Measurements from ENCODE around the gene GUCA1C.

GUCA1C gene, protein sequence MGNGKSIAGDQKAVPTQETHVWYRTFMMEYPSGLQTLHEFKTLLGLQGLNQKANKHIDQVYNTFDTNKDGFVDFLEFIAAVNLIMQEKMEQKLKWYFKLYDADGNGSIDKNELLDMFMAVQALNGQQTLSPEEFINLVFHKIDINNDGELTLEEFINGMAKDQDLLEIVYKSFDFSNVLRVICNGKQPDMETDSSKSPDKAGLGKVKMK

DNA sequence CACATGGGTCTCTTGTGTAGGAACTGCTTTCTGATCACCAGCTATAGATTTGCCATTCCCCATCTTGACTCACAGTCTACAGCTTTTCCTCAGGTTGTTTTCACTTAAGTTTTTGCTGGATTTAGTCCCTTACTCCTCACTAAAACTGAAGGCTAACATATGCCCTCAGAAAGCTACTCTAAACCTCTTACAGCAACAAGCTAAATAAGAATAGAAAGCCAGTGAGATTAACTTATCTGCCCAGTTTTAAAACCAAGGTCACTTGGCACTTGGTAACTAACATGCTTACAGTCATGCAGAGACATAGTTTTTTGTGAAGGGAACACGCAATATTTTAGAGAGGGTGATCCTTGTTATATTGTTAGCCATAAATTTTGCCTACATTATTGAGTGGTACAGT lies at the start of gene GUCA1C:
TSS of gene GUCA1C (minus strand) at position 180 of the 400 bp plus-strand sequence. CDS start at position 63, 117 bp downstream.
- no peak for DNase-seq (ENCODE audit: low read depth in 2 of 2, low spot score in 1 of 2)

DNA sequence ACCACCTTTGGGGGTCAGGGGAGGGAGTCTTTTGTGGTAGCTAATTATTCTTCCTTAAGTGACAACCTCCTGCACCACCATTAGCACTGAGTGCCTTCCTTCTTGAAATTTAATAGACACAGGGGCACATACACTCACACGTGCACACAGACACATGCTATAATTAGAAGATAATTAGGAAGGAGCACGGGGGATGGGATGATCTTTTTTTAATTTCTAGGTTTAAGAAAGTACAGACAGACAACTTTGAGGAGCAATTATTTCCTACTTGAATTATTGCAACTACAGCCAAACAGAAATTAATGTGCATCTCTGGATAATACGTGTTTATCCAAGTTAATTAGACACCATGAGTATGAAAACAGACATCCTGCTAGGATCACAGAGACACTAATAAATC lies 44.8 kb upstream of the GUCA1C start:
- DNase-seq (ENCODE audit: low read depth in 2 of 2, low spot score in 1 of 2): no peak

DNA sequence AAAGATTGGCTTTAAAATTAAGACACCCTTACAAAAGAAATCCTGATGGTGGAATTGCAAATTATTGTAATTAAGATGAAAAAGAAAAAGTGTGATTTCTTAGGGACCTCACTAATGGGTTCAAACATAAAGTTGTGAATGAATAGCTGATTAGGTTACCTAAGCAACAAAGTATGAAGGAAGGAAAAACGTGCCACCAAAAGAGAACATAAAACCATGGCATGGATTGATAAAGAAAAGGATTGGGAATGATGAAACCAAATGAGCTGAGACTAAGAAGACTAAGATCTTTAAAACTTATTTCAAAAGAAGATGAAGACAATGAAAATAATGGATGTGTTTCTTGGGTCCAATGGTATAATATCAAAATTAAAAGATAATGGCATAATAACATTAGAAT lies 32.2 kb upstream of the GUCA1C start:
- no peak for DNase-seq (ENCODE audit: low read depth in 2 of 2, low spot score in 1 of 2)

DNA sequence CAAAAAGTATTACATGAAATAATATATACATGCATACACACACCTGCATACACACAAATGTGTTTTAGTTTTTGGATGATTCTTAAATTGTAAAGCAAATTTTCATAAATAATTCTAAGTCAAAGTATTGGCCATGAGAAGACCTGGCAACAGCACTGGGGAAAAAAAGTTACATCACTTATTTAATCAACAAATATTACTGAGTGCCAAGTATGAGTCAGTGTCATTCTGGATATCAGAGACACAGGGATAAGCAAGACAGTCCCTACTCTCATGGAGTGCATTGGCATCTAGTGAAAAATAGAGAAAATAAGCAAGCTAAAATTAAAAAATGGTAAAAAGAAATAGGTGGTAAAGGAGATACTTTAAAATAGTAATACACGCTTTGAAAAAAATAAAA lies 29.4 kb upstream of the GUCA1C start:
- DNase-seq (ENCODE audit: low read depth in 2 of 2, low spot score in 1 of 2): no peak

DNA sequence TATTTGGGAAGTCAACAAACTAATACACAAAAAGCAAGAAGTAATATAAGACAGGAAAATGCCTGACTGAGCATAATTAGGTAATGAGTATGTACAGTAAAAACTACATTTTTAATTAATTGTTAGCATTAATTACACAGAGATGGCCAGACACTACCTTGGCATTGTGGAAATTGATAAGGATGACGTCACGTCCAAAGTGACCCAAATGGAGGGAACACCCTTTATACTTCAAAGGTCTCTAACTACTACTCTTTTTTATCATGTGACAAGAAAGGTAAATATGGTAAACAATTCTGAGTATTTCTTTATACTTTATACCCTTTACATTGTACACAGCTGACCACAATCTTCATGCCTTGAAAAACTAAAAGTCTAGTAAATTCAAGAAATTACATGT lies 22.4 kb upstream of the GUCA1C start:
- DNase-seq (ENCODE audit: low read depth in 2 of 2, low spot score in 1 of 2): no peak

DNA sequence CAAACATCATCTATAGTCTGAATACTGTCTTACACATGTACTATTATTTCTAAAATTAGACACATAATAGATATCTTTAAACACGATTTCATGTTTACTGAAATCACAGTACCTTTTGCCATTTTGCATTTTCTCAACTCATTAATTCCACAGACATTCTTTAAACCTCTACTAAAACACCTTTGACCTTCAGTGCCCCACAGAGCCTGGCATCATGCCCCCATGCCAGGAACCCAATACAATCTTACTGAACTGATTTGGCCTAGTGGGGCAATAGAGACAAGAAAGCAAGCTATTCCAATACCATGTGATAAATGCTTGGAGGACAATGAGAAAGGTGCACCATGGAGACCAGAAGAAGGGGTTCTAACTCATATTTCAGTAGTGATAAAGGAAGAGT lies 19.3 kb upstream of the GUCA1C start:
- no peak for DNase-seq (ENCODE audit: low read depth in 2 of 2, low spot score in 1 of 2)

DNA sequence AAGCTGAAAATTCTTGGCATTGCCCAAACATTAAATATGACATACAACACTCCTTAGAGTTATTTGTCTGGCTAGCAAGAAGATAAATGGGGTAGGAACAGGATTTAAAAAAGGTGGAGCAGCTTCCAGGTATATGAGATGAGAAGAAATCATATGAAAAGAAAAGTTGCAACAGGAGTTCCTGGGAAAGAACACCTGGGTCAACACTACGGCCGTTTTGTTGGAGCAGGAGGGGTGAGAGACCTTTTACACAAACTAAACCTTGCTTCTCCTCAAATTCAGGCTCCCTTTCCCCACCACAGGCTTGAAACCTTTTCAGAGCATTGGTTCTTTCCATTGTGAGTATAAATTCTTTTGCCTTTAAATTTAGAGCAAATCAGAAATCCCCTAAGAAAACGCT lies 18.8 kb upstream of the GUCA1C start:
- DNase-seq (ENCODE audit: low read depth in 2 of 2, low spot score in 1 of 2): no peak

DNA sequence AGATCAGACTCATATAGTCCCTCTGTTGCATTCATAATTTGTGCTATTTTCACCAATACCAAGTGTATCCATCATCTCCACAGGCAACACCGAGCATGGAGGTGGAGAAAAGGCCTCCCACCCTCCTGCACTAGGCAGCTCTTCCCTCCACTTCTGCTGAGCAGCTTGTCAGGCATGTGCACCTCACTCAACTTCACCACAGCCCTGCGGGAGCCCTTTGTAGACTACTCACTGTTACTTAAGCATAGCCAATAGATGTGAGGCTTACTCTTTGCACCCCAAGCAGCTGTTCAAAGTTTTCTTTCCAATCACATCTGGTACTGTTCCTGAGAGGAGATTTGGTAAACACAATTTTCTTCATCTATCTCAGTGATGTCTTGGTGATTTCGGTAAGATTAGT lies 16.9 kb upstream of the GUCA1C start:
- DNase-seq (ENCODE audit: low read depth in 2 of 2, low spot score in 1 of 2): no peak

DNA sequence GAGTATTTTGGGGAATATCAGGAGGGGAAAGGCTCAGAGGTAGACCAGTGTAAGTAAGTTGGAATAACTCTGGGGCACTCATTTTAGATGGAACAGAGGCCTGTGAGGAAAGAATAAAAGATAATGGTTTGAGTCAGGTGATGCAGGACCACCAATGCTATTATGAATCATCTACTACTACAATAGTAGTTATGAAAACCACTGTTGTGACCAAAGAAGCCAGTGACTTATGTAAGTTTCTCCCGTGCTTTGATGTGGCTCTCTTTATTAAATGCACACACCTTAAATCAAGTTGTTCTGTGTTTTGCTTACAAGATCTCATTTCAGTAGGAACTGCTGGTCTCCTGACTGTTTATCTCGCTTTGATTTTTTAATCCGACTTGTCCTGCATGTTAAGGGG lies 13.1 kb upstream of the GUCA1C start:
- no peak for DNase-seq (ENCODE audit: low read depth in 2 of 2, low spot score in 1 of 2)

DNA sequence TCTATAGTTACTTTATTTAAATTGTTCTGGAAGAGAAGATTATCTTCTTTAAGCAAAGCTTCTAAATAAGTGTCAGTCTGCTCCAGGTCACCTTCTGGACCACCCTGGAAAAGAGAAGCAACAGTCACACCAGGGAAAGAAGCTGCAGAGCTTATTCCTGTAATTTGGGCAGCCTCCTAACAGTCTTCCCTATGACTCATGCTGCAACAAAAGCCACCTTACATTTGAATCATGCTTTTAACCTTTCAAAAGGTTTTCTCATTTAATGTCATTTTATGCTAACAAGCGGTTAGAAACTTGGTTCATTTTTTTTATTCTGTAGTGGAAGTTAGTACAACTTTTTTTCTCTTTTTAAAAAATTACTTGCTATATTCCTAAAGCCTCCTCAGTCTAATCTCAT lies 5.3 kb upstream of the GUCA1C start:
- no peak for DNase-seq (ENCODE audit: low read depth in 2 of 2, low spot score in 1 of 2)

DNA sequence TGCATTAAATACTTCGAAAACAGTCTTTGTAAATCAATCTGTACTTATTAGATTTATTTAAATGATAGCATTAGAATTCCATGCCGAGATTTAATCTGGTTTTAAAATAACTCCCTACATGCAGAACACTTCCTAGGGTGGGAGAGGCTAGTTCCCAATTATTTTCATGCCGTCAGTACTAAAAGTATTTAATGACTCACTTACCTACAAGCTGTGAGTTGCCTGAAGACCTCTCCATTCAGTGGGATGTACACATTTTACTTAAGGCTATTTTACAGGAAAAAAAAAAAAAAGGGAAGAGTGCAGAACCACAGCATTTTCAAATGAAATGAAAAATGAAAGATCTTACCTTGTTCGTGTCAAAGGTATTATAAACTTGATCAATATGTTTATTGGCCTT lies 469 bp downstream of the GUCA1C start:
- DNase-seq (ENCODE audit: low read depth in 2 of 2, low spot score in 1 of 2): no peak

DNA sequence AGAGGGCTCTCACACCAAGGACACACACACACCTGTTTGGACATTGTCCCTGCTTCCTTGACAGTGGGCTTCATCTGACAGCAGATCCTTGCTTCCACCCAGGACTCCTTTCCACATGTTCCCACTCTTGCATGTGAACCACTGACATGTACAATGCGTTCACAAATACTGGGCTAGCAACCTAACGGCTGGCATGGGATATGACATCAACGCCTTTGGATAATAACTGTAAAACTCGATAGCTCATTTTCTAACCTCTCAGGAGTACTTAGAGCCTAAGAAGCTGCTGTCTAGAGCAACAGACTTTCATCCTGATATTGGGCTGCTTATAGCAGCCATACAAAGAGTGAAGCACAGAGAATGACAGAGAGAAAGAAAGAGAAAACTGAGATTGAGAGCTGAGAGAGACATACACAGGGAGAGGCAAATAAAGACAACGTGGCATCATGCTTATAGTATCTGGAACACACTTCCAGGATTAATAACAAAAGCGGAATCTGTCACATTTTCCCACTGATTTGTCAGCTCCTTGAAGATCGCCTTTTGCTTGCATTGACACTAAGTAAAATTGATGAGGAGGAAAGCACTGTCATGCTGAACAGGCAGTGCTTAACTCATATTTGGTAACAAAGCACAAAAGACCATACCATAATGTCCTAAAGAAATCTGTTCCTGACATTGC lies 1.7 kb downstream of the GUCA1C start:
- no peak for DNase-seq (ENCODE audit: low read depth in 2 of 2, low spot score in 1 of 2)

DNA sequence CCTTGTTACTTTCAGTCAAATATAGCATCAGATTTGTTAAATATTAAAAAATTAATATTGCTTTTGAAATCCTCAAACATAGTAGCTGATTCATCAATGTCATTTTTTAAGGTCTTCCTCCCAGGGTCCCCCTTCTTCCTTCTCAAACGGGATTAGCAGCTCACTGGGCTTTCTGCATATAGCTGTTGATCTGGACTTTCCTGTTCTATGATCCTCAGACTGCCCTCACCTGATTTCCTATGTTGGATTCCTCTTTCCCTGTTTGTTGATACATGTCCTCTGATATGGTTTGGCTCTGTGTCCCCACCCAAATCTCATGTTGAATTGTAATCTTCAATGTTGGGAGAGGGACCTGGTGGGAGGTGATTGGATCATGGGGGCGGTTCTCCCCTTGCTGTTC lies 5.8 kb downstream of the GUCA1C start:
- DNase-seq (ENCODE audit: low read depth in 2 of 2, low spot score in 1 of 2): no peak

DNA sequence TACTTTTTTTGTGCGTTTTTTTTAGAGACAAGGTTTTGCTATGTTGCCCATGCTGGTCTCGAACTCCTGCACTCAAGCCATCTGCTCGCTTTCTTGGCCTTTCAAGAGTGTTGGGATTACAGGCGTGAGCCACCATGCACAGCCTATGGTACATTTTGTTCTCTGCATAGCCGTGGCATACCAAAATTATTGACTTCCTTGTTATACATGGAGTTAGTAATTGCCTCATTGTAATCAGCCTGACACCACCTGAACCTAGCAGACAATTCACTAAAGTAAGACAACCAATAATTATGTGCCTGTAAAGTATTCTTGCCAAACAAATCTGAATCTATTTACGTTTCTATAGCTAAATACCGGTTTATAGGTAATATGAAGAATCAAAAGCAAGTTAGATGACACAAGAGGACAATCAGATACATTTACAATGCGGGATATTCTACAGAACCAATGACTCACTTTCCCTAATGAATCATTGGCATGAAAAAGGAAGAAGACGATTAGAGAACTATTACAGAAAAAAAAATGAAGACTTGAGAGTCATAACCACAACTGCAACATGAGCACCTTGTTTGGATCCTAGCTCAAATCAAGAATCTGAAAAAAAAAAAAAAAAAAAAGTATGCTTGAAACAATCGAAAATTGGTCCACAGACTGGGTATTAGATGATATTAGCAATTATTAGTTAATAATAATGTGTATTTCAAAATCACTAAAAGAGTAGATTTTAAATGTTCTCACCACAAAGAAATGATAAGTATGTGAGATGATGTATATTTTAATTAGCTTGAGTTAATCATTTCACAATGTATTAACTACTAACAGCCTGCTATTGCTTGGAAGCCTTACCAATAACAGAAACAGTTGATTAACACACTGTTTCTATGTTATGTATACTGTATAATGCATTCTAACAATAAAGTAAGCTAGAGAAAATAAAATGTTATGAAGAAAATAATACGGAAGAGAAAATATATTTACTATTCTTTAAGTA lies 7.1 kb downstream of the GUCA1C start:
- DNase-seq (ENCODE audit: low read depth in 2 of 2, low spot score in 1 of 2): no peak

DNA sequence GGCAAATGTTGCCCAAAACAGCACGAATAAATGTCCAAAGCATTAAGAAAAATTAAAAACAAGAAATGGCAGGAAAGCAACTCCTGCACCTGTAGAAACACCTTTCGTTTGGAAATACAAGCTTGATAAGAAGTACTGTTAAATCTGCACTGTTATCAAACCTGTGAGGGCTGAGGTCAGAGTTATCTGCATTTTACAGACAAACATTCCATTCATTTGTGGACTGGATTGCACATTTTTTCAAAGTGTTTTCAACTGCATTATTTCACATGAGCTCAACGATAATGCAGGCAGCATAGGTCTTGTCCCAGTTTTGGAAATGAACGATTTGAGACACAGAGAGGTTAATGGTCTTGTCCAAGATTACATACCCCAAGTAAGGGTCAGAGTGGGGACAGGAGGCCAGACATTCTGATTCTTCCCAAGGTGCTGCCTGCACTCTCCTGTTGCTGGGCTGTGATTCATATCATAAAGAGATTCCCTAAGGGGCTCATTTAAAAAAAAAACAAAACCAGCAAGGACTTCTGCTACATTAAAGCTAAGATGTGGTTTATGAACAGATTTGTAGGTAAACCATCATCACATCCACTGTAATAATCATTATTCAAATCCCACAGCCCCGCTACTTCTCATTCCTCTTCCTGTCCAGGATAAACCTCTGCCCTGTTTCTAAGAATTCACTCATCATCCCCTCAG lies 13.0 kb downstream of the GUCA1C start:
- DNase-seq (ENCODE audit: low read depth in 2 of 2, low spot score in 1 of 2): no peak

DNA sequence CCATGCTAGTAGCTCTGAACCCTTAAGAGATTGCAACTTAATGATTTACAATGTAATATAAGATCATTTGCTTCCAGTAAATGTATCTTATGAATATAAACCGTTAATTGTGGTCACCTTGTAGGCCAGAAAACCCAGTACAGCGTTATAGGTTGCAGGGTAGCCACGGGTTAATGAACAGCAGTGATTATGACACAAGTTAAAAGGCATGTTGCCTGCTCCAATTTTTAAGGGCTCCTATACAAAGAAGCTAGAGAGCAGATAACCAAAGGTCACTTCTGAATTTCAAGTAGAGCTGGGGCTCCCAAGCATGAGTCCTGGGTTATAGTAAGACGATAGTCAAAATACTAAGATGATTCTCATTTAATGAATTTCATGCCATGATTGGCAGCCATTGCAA lies 13.5 kb downstream of the GUCA1C start:
- no peak for DNase-seq (ENCODE audit: low read depth in 2 of 2, low spot score in 1 of 2)

DNA sequence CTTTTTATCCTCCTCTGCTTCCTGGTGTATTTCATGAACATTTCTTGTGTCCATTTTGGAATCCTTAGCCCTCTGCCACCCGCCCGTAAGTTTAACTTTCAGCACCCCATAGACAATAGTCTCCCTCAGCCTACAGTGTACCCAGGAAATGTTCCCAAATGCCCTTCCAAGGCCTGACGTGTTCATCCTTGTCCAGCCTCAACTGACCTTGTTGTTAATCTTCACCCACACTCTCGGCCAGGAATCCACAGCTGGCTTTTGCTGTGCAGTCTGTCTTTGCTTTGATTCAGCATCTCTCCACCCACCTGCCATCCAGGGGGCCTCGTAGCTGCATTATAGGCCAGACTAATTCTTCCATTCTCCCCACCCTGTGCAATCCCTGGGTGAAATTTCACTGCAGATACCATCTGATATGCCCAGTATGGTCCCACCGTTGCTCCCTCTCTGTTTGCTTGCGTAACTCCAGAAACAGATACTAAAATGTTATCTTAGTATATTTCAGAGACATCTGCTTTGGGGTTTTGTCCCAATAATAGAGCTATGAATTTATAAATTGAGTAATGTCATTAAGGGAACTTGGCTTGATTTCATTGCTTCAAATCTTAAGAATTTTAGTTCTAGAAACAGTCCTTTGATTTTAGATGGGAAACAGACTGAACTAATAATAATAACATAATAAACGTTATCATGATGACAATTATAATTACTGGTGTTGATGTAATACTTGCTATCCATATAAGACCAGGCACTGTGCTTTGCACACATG lies 16.6 kb downstream of the GUCA1C start:
- no peak for DNase-seq (ENCODE audit: low read depth in 2 of 2, low spot score in 1 of 2)

DNA sequence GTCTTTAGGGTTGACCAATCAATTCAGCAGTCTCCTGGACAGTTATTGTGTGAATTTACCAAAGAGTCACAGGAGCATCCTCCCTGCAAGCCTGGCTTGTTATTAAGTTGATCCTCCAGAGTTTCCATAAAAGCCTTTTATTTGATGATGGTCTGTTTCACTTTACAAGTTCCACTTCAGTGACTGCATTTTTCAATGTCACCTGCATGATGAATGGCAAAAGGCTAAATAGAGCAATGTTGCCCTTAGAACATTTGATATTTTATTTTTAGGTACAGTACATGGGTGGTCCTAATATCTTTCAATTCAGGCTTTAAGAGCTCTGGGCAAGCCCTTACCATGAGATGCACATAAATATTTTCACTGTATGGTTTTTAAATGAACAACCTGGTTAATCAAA lies 22.6 kb downstream of the GUCA1C start:
- DNase-seq (ENCODE audit: low read depth in 2 of 2, low spot score in 1 of 2): no peak

DNA sequence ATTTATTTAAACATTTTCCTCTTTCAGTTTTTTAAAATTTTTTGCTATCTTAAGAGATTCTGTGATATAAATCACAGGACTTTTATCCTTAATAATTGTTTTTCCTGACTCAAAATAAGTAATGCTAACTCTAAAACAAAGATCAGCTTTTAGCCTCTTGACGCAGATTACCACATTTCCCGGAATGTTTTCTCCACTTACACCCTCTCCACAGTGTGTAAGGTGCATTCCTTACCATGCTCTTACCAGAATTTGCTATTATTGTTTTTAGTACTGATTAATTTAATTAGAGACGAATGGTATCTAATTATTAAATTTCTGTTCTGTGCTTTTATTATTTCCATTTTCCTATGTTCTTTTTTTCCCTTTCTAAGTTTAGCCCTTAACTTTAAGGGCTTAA lies 34.8 kb downstream of the GUCA1C start:
- DNase-seq (ENCODE audit: low read depth in 2 of 2, low spot score in 1 of 2): no peak

DNA sequence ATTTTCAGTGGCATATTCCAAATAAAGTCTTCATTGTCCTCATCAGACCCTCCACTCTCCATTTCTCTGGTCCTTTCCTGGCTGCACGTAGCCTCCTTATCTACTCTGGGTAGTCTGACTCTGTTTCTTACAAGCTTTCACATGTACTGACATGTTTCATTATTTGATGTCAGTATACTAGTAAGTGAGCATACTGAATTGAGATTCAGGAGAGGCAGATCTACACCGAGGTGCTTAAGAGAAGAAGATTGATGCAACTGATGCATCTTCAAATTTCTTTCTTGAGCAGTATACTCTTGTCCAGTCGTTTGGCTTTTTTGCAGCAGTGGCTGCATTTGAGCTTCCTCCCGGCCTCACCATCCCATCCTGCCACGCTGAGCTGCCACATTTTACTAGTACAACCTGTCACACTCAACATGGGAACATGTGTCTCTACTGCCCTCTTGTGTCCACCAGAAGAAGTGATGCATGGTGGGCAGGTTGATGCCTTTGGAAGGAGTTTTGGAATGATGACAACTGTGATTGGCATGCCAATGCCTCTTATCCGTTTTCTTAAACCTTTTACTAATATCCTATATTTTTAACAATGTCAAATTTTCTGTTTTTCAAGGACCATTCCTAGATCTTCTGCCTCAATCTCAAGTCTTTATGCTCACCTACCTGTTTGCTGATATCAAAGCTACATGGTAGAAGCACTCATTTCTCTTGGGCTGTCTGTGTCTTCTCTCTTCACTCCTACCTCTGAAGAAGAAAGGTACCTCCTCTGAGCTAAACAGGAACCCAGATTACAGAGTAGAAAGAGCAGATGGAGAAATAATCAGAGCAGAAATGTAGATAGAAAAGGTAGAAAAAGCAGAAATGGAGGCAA lies 38.7 kb downstream of the GUCA1C start:
- DNase-seq (ENCODE audit: low read depth in 2 of 2, low spot score in 1 of 2): peak in 1 of 2 donors; percentile 17

Data from stimulated activated CD8-positive, alpha-beta memory T cell treated with anti-CD3 and anti-CD28 coated beads, Interleukin-4, amount 100 ng/mL, for 1 hour (primary cell).